WTC11 (cell line): Measurements from ENCODE around the gene RERG.

Experiments used
- ATF1 ChIP-seq: sonication (generic); formaldehyde crosslinking; IDR thresholded peaks from 2 replicates; pipeline ENCODE4 v1.8.1; 2023; ENCODE audit warnings: mild to moderate bottlenecking, moderate library complexity, missing genetic modification reagents
- GRHL2 ChIP-seq: fragments of 250-450 bp; sonication (Bioruptor Pico); IDR thresholded peaks from 2 replicates; pipeline ENCODE4 v1.8.0; 2022; ENCODE audit warnings: mild to moderate bottlenecking, moderate library complexity; ENCODE audit not compliant: insufficient replicate concordance, severe bottlenecking
- NR2C2 ChIP-seq: sonication (generic); formaldehyde crosslinking; IDR thresholded peaks from 2 replicates; pipeline ENCODE4 v1.8.0; 2022; ENCODE audit warnings: mild to moderate bottlenecking, missing genetic modification reagents
- NR3C1 ChIP-seq: sonication (generic); formaldehyde crosslinking; conservative IDR thresholded peaks from 2 replicates; pipeline ENCODE4 v1.8.1; 2023; ENCODE audit warnings: low read depth, mild to moderate bottlenecking, missing genetic modification reagents
- RELA ChIP-seq: sonication (generic); formaldehyde crosslinking; IDR thresholded peaks from 2 replicates; pipeline ENCODE4 v1.8.1; 2022; ENCODE audit warnings: missing genetic modification reagents, mild to moderate bottlenecking, borderline replicate concordance
- USF2 ChIP-seq: sonication (generic); formaldehyde crosslinking; IDR thresholded peaks from 2 replicates; pipeline ENCODE4 v1.8.1; 2023; ENCODE audit warnings: mild to moderate bottlenecking, missing genetic modification reagents, moderate library complexity
- TF ChIP-seq, protein P1 (sequence below): fragments of 200-600 bp; IDR thresholded peaks from 2 replicates; pipeline ENCODE4 v1.8.0; 2022; ENCODE audit warnings: antibody characterized with exemption
- TF ChIP-seq, protein P2 (sequence below): sonication (generic); formaldehyde crosslinking; conservative IDR thresholded peaks from 2 replicates; pipeline ENCODE4 v1.8.1; 2023; ENCODE audit warnings: mild to moderate bottlenecking, low read depth, missing genetic modification reagents, moderate library complexity

DNA sequence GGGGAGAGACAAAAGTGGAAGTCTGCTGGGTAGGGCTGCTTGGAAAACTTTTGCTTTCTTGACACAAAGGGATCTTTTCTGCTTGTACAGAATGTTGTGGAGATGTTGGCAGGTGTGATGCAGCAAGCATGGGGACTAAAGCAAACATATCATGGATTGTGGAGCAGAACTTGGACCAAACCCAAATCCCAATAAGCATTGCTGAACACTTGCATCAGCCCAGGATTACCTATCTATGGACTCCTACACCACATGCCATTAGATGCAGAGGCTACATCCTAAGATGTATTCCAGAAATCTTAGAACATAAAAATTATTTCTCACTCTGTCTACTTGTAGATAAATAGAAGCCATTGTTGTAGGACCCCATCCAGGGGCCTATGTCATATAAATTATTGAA lies 44.7 kb upstream of the RERG start:
- TF ChIP-seq, protein P1, sequence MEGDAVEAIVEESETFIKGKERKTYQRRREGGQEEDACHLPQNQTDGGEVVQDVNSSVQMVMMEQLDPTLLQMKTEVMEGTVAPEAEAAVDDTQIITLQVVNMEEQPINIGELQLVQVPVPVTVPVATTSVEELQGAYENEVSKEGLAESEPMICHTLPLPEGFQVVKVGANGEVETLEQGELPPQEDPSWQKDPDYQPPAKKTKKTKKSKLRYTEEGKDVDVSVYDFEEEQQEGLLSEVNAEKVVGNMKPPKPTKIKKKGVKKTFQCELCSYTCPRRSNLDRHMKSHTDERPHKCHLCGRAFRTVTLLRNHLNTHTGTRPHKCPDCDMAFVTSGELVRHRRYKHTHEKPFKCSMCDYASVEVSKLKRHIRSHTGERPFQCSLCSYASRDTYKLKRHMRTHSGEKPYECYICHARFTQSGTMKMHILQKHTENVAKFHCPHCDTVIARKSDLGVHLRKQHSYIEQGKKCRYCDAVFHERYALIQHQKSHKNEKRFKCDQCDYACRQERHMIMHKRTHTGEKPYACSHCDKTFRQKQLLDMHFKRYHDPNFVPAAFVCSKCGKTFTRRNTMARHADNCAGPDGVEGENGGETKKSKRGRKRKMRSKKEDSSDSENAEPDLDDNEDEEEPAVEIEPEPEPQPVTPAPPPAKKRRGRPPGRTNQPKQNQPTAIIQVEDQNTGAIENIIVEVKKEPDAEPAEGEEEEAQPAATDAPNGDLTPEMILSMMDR, result no peak
- TF ChIP-seq, protein P2, sequence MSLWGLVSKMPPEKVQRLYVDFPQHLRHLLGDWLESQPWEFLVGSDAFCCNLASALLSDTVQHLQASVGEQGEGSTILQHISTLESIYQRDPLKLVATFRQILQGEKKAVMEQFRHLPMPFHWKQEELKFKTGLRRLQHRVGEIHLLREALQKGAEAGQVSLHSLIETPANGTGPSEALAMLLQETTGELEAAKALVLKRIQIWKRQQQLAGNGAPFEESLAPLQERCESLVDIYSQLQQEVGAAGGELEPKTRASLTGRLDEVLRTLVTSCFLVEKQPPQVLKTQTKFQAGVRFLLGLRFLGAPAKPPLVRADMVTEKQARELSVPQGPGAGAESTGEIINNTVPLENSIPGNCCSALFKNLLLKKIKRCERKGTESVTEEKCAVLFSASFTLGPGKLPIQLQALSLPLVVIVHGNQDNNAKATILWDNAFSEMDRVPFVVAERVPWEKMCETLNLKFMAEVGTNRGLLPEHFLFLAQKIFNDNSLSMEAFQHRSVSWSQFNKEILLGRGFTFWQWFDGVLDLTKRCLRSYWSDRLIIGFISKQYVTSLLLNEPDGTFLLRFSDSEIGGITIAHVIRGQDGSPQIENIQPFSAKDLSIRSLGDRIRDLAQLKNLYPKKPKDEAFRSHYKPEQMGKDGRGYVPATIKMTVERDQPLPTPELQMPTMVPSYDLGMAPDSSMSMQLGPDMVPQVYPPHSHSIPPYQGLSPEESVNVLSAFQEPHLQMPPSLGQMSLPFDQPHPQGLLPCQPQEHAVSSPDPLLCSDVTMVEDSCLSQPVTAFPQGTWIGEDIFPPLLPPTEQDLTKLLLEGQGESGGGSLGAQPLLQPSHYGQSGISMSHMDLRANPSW (CRISPR knock-in tag), result no peak
- TF ChIP-seq ATF1 (no peak), NR3C1 (no peak), RELA (no peak), GRHL2 (CRISPR knock-in tag) (no peak), NR2C2 (CRISPR knock-in tag) (no peak), USF2 (CRISPR knock-in tag) (no peak)
